Measurements from ENCODE around the gene KIRREL1. TPM values are rescaled to one million over a fixed set of nuclear protein-coding genes. Genes with fewer than 3 reads are reported as not detected.

KIRREL1 gene
- total RNA-seq, 2 donors from 2014 or later = not detected

- Mint-ChIP-seq H3K27ac (no peak overlapping the region), H3K4me1 (ENCODE audit: low read depth in 2 of 2) (no peaks in the 10 kb centered on the region), H3K36me3 (no peaks in the 10 kb centered on the region), H3K4me3 (no peak overlapping the region), H3K9me3 (no peaks in the 10 kb centered on the region), H3K27me3 (peaks cover 25 to 34% of the 10 kb centered on the region in 2 donors)
- ATAC-seq (no peak), DNase-seq (ENCODE audit: low spot score) (no peak)
These were observed 9.0 kb upstream of the KIRREL1 start for GRCh38 chr1:157984469-157984868.

- no peaks in the 10 kb centered on the region for H3K36me3 Mint-ChIP-seq
- ATAC-seq (no peak), DNase-seq (ENCODE audit: low spot score) (no peak)
- peaks cover 28 to 43% of the 10 kb centered on the region in 2 donors for H3K27me3 Mint-ChIP-seq
- no peak overlapping the region for H3K4me3 Mint-ChIP-seq
- H3K9me3 Mint-ChIP-seq = no peaks in the 10 kb centered on the region
- no peak overlapping the region for H3K27ac Mint-ChIP-seq
- H3K4me1 Mint-ChIP-seq (ENCODE audit: low read depth in 2 of 2) = no peaks in the 10 kb centered on the region
These were observed 8.0 kb upstream of the KIRREL1 start for GRCh38 chr1:157985473-157985872.

GRCh38 chr1:157988002-157988401 lies 5.4 kb upstream of the KIRREL1 start:
- peaks cover 32 to 56% of the 10 kb centered on the region in 2 donors for H3K27me3 Mint-ChIP-seq
- DNase-seq (ENCODE audit: low spot score) (no peak), ATAC-seq (no peak)
- H3K4me3 Mint-ChIP-seq = no peak overlapping the region
- H3K36me3 Mint-ChIP-seq = peaks cover 4% of the 10 kb centered on the region
- no peaks in the 10 kb centered on the region for H3K9me3 Mint-ChIP-seq
- peaks cover 2 to 7% of the 10 kb centered on the region in 2 donors for H3K4me1 Mint-ChIP-seq (ENCODE audit: low read depth in 2 of 2)
- H3K27ac Mint-ChIP-seq = no peak overlapping the region

GRCh38 chr1:157992031-157992832 lies 1.2 kb upstream of the KIRREL1 start:
- peaks cover 8 to 15% of the 10 kb centered on the region in 2 donors for H3K4me1 Mint-ChIP-seq (ENCODE audit: low read depth in 2 of 2)
- H3K9me3 Mint-ChIP-seq = no peaks in the 10 kb centered on the region
- peaks cover 40 to 65% of the 10 kb centered on the region in 2 donors for H3K27me3 Mint-ChIP-seq
- ATAC-seq (peak in 1 of 2 donors; percentile 55), DNase-seq (ENCODE audit: low spot score) (no peak)
- peak overlapping the region; percentile 13 for H3K4me3 Mint-ChIP-seq
- H3K36me3 Mint-ChIP-seq = peaks cover 4% of the 10 kb centered on the region
- no peak overlapping the region for H3K27ac Mint-ChIP-seq

- Mint-ChIP-seq H3K4me3 (peak overlapping the region; percentile 70), H3K4me1 (ENCODE audit: low read depth in 2 of 2) (peaks cover 8 to 15% of the 10 kb centered on the region in 2 donors), H3K36me3 (peaks cover 4% of the 10 kb centered on the region), H3K27ac (no peak overlapping the region), H3K9me3 (no peaks in the 10 kb centered on the region), H3K27me3 (peaks cover 41 to 65% of the 10 kb centered on the region in 2 donors)
- DNase-seq (ENCODE audit: low spot score) (no peak), ATAC-seq (no peak)
These were observed 655 bp upstream of the KIRREL1 start for GRCh38 chr1:157992833-157993146.

GRCh38 chr1:157993918-157994605 lies 617 bp downstream of the KIRREL1 start:
- H3K36me3 Mint-ChIP-seq = peaks cover 4% of the 10 kb centered on the region
- ATAC-seq = no peak
- DNase-seq (ENCODE audit: low spot score) = no peak
- no peak overlapping the region for H3K27ac Mint-ChIP-seq
- peaks cover 35 to 58% of the 10 kb centered on the region in 2 donors for H3K27me3 Mint-ChIP-seq
- H3K9me3 Mint-ChIP-seq = no peaks in the 10 kb centered on the region
- peak overlapping the region; percentile 46 for H3K4me3 Mint-ChIP-seq
- peaks cover 8 to 15% of the 10 kb centered on the region in 2 donors for H3K4me1 Mint-ChIP-seq (ENCODE audit: low read depth in 2 of 2)

- Mint-ChIP-seq H3K4me3 (peak overlapping the region; percentile 46), H3K36me3 (peaks cover 4% of the 10 kb centered on the region), H3K27ac (no peak overlapping the region), H3K27me3 (peaks cover 33 to 56% of the 10 kb centered on the region in 2 donors), H3K4me1 (ENCODE audit: low read depth in 2 of 2) (peaks cover 8 to 15% of the 10 kb centered on the region in 2 donors), H3K9me3 (no peaks in the 10 kb centered on the region)
- no peak for ATAC-seq
- DNase-seq (ENCODE audit: low spot score) = no peak
These were observed 1.5 kb downstream of the KIRREL1 start for GRCh38 chr1:157994704-157995582.

GRCh38 chr1:157995583-157996169 lies 2.2 kb downstream of the KIRREL1 start:
- Mint-ChIP-seq H3K27ac (no peak overlapping the region), H3K9me3 (no peaks in the 10 kb centered on the region), H3K36me3 (peaks cover 4% of the 10 kb centered on the region), H3K4me1 (ENCODE audit: low read depth in 2 of 2) (peaks cover 8 to 15% of the 10 kb centered on the region in 2 donors), H3K4me3 (no peak overlapping the region), H3K27me3 (peaks cover 33 to 57% of the 10 kb centered on the region in 2 donors)
- ATAC-seq (no peak), DNase-seq (ENCODE audit: low spot score) (no peak)

- no peak overlapping the region for H3K27ac Mint-ChIP-seq
- DNase-seq (ENCODE audit: low spot score) (no peak), ATAC-seq (no peak)
- H3K27me3 Mint-ChIP-seq = peaks cover 30 to 51% of the 10 kb centered on the region in 2 donors
- peaks cover 4% of the 10 kb centered on the region for H3K36me3 Mint-ChIP-seq
- peaks cover 8 to 15% of the 10 kb centered on the region in 2 donors for H3K4me1 Mint-ChIP-seq (ENCODE audit: low read depth in 2 of 2)
- H3K4me3 Mint-ChIP-seq = no peak overlapping the region
- no peaks in the 10 kb centered on the region for H3K9me3 Mint-ChIP-seq
These were observed 3.0 kb downstream of the KIRREL1 start for GRCh38 chr1:157996433-157996832.

GRCh38 chr1:158000507-158000906 lies 7.1 kb downstream of the KIRREL1 start:
- no peak for DNase-seq (ENCODE audit: low spot score)
- Mint-ChIP-seq H3K4me3 (no peak overlapping the region), H3K27ac (no peak overlapping the region), H3K9me3 (no peaks in the 10 kb centered on the region), H3K27me3 (peaks cover 10 to 18% of the 10 kb centered on the region in 2 donors), H3K4me1 (ENCODE audit: low read depth in 2 of 2) (no peaks in the 10 kb centered on the region), H3K36me3 (no peaks in the 10 kb centered on the region)
- no peak for ATAC-seq

- H3K27ac Mint-ChIP-seq = no peak overlapping the region
- no peaks in the 10 kb centered on the region for H3K4me1 Mint-ChIP-seq (ENCODE audit: low read depth in 2 of 2)
- peaks cover 7 to 23% of the 10 kb centered on the region in 2 donors for H3K27me3 Mint-ChIP-seq
- DNase-seq (ENCODE audit: low spot score) (no peak), ATAC-seq (no peak)
- no peaks in the 10 kb centered on the region for H3K9me3 Mint-ChIP-seq
- H3K4me3 Mint-ChIP-seq = no peak overlapping the region
- H3K36me3 Mint-ChIP-seq = no peaks in the 10 kb centered on the region
These were observed 8.7 kb downstream of the KIRREL1 start for GRCh38 chr1:158002022-158002630.

GRCh38 chr1:158002631-158003405 lies 9.4 kb downstream of the KIRREL1 start:
- no peak overlapping the region for H3K4me3 Mint-ChIP-seq
- no peak for ATAC-seq
- H3K36me3 Mint-ChIP-seq = no peaks in the 10 kb centered on the region

More at GRCh38 chr1:158002631-158003405, 9.4 kb downstream of the KIRREL1 start:
- no peaks in the 10 kb centered on the region for H3K9me3 Mint-ChIP-seq
- no peak for DNase-seq (ENCODE audit: low spot score)
- H3K27ac Mint-ChIP-seq = no peak overlapping the region
- H3K4me1 Mint-ChIP-seq (ENCODE audit: low read depth in 2 of 2) = no peaks in the 10 kb centered on the region
- peaks cover 3 to 27% of the 10 kb centered on the region in 2 donors for H3K27me3 Mint-ChIP-seq

Measured in natural killer cell treated with Interleukin-12 subunit alpha and Interleukin-12 subunit beta and Interleukin-15 and Interleukin-18, amount 100 ng/mL, for 72 hours (primary cell).